ENCODE data around the gene CHRNA4.

CHRNA4 gene

DNA sequence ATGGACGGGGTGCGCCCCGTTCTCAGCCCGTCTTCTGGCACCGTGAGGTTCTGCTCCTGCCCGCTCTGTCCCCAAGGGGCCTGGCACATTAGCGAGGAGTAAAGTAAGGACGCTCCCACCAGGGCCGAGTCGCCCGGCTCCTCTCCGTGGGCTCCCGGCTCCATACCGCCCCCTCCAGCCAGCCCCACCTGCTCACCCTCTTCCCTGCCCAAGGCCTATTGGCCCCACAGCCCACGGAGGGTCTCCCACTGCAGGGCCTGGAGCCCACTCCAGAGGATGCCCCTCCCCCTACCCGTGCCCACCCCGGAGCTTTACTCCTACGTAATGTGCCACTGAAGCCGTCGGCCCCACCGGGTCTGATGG, 47.5 kb upstream of the CHRNA4 start:
- H3K4me2 ChIP-seq (ENCODE audit: low read length) = no peak overlapping the region
- no peak overlapping the region for H3K27ac ChIP-seq (ENCODE audit: low read depth, low read length)
- H3K27me3 ChIP-seq (ENCODE audit: control insufficient read depth, low read length) = no peaks in the 10 kb centered on the region
- H3K9me3 ChIP-seq (ENCODE audit: control insufficient read depth, insufficient read depth, low read length) = no peaks in the 10 kb centered on the region
- H3K36me3 ChIP-seq (ENCODE audit: control insufficient read depth, low read length) = no peaks in the 10 kb centered on the region
- H3K4me3 ChIP-seq (ENCODE audit: low read length) = no peak overlapping the region
- TF ChIP-seq, protein P1, sequence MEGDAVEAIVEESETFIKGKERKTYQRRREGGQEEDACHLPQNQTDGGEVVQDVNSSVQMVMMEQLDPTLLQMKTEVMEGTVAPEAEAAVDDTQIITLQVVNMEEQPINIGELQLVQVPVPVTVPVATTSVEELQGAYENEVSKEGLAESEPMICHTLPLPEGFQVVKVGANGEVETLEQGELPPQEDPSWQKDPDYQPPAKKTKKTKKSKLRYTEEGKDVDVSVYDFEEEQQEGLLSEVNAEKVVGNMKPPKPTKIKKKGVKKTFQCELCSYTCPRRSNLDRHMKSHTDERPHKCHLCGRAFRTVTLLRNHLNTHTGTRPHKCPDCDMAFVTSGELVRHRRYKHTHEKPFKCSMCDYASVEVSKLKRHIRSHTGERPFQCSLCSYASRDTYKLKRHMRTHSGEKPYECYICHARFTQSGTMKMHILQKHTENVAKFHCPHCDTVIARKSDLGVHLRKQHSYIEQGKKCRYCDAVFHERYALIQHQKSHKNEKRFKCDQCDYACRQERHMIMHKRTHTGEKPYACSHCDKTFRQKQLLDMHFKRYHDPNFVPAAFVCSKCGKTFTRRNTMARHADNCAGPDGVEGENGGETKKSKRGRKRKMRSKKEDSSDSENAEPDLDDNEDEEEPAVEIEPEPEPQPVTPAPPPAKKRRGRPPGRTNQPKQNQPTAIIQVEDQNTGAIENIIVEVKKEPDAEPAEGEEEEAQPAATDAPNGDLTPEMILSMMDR (IDR thresholded peaks at IDR 0.05; ENCODE audit: low read depth, low read length, poor library complexity, severe bottlenecking) = no peak
- no peak for TF ChIP-seq EZH2phosphoT487 (IDR thresholded peaks at IDR 0.05; ENCODE audit: borderline replicate concordance, low read length)
- H4K20me1 ChIP-seq (ENCODE audit: control insufficient read depth, insufficient read depth, low read depth, low read length) = no peaks in the 10 kb centered on the region
- no peaks in the 10 kb centered on the region for H3F3A ChIP-seq (ENCODE audit: control insufficient read depth, insufficient read depth)
- no peaks in the 10 kb centered on the region for H3K4me1 ChIP-seq (ENCODE audit: control insufficient read depth, low read length)
- H3K9me2 ChIP-seq (replicated peaks; ENCODE audit: control insufficient read depth, low read length) = no peaks in the 10 kb centered on the region
- no peaks in the 10 kb centered on the region for H3K79me2 ChIP-seq (ENCODE audit: control insufficient read depth, low read length)

DNA sequence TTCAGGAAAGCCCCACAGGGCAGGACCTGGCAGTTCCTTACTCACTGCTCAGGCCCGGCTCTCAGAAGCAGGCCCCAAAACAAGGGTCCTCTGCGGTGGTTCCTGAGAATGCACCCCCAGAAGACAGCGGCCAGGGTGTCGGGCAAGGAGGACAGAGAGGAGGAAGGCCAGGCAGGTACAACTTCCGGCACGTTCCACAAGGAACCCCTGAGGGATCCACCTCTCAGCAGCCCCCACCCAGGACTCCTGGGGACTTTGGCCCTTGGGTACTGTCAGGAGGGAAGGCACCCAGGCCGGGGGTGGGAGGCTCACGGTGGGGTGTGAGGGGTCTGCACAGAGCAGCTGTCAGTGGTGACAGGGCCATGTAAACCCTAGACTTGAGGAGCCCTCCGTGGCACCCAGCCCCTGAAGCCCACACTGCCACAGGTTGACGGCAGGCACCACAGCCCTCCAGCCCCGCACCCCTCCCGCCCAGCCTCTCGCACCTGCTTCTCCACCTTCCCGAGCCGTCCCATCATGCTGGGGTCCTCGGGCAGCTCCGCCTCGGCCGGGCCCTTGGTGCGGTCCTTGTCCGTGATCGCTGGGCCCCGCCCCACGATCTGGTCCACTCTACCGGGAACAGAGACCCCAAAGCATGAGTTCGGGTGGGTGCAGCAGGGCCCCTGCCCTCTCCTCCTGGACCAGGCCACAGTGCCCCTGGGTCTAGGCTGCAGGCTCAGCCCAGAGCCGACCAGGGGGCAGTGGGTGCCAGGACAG, 47.0 kb upstream of the CHRNA4 start:
- H3K9me2 ChIP-seq (replicated peaks; ENCODE audit: control insufficient read depth, low read length) = no peaks in the 10 kb centered on the region
- no peaks in the 10 kb centered on the region for H3K79me2 ChIP-seq (ENCODE audit: control insufficient read depth, low read length)
- no peaks in the 10 kb centered on the region for H3K36me3 ChIP-seq (ENCODE audit: control insufficient read depth, low read length)
- H3K4me3 ChIP-seq (ENCODE audit: low read length) = no peak overlapping the region
- no peaks in the 10 kb centered on the region for H3K9me3 ChIP-seq (ENCODE audit: control insufficient read depth, insufficient read depth, low read length)
- no peaks in the 10 kb centered on the region for H3K4me1 ChIP-seq (ENCODE audit: control insufficient read depth, low read length)
- no peaks in the 10 kb centered on the region for H3F3A ChIP-seq (ENCODE audit: control insufficient read depth, insufficient read depth)
- no peak overlapping the region for H3K4me2 ChIP-seq (ENCODE audit: low read length)
- no peaks in the 10 kb centered on the region for H3K27me3 ChIP-seq (ENCODE audit: control insufficient read depth, low read length)
- no peak overlapping the region for H3K27ac ChIP-seq (ENCODE audit: low read depth, low read length)
- H4K20me1 ChIP-seq (ENCODE audit: control insufficient read depth, insufficient read depth, low read depth, low read length) = no peaks in the 10 kb centered on the region
- TF ChIP-seq EZH2phosphoT487 (IDR thresholded peaks at IDR 0.05; ENCODE audit: borderline replicate concordance, low read length) = no peak
- TF ChIP-seq, protein P1 (IDR thresholded peaks at IDR 0.05; ENCODE audit: low read depth, low read length, poor library complexity, severe bottlenecking) = no peak

DNA sequence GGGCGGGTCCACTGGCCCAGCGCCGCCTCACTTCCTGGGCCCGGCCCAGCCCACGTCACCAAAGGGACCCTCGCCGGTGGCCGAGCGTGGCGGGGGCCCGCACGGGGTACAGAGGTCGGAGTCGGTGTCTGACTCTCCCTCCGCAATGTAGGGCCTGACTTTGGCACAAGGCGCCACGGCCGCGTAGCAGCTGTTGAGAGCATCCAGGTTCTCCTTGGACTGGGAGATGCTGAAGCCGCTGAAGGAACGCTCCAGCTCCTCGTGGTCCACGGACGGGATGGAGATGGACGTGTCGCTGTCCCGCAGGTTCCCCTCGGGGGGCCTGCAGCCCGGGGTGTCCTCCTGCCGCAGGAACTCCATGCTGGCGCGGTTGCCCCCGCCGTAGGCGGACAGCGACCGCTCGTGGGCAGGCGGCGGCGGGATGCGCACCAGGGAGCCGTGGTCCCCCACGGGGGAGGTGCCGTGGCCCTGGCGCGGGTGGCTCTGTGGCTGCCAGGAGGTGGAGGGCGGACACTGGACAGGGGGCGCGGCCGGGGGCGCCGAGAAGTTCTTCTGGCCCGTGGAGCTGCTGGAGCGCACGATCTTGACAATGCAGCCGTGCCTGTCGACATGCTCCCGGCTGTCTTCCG, 45.6 kb upstream of the CHRNA4 start:
- Histone ChIP-seq H3K27me3 (ENCODE audit: control insufficient read depth, low read length) (no peaks in the 10 kb centered on the region), H3K36me3 (ENCODE audit: control insufficient read depth, low read length) (no peaks in the 10 kb centered on the region)

More for the DNA sequence above, 45.6 kb upstream of the CHRNA4 start:
- H3K27ac ChIP-seq (ENCODE audit: low read depth, low read length) = no peak overlapping the region
- H3K79me2 ChIP-seq (ENCODE audit: control insufficient read depth, low read length) = no peaks in the 10 kb centered on the region
- H4K20me1 ChIP-seq (ENCODE audit: control insufficient read depth, insufficient read depth, low read depth, low read length) = no peaks in the 10 kb centered on the region
- no peaks in the 10 kb centered on the region for H3K9me3 ChIP-seq (ENCODE audit: control insufficient read depth, insufficient read depth, low read length)
- TF ChIP-seq EZH2phosphoT487 (IDR thresholded peaks at IDR 0.05; ENCODE audit: borderline replicate concordance, low read length) = no peak
- TF ChIP-seq, protein P1 (IDR thresholded peaks at IDR 0.05; ENCODE audit: low read depth, low read length, poor library complexity, severe bottlenecking) = no peak
- no peaks in the 10 kb centered on the region for H3K9me2 ChIP-seq (replicated peaks; ENCODE audit: control insufficient read depth, low read length)
- H3K4me1 ChIP-seq (ENCODE audit: control insufficient read depth, low read length) = no peaks in the 10 kb centered on the region
- H3K4me3 ChIP-seq (ENCODE audit: low read length) = no peak overlapping the region
- H3F3A ChIP-seq (ENCODE audit: control insufficient read depth, insufficient read depth) = no peaks in the 10 kb centered on the region
- H3K4me2 ChIP-seq (ENCODE audit: low read length) = no peak overlapping the region

Data from DOHH2 (cell line).